Fibroblast of lung (primary cell): ENCODE measurements around the gene HPCAL1. TPM values are rescaled to one million over a fixed set of nuclear protein-coding genes. Genes with fewer than 3 reads are reported as not detected.

ENCODE experiments used
- DNase-seq, 2 donors: peaks; one replicate each; pipeline versions ENCODE4 v3.0.0 to v3.0.0-alpha.2; 2010; ENCODE audit warnings: low read depth in 2 of 2
- H2AFZ ChIP-seq: 2 replicates; pipeline ENCODE4 v1.5.1; 2012; ENCODE audit warnings: low read length, control low read depth, inconsistent platforms
- H3K27ac ChIP-seq: 2 replicates; pipeline ENCODE4 v1.5.1; 2011; ENCODE audit warnings: low read length, control low read depth; ENCODE audit not compliant: insufficient read depth
- H3K27me3 ChIP-seq: 2 replicates; pipeline ENCODE4 v1.5.1; 2011; ENCODE audit warnings: mild to moderate bottlenecking, low read length; ENCODE audit not compliant: control insufficient read depth, insufficient read depth
- H3K36me3 ChIP-seq: 2 replicates; pipeline ENCODE4 v1.5.1; 2011; ENCODE audit warnings: low read length; ENCODE audit not compliant: control insufficient read depth, insufficient read depth
- H3K4me1 ChIP-seq: 2 replicates; pipeline ENCODE4 v1.5.1; 2011; ENCODE audit warnings: low read length; ENCODE audit not compliant: control insufficient read depth, insufficient read depth; ENCODE audit errors: extremely low read depth
- H3K4me2 ChIP-seq: 2 replicates; pipeline ENCODE4 v1.5.1; 2011; ENCODE audit warnings: low read length, control low read depth; ENCODE audit not compliant: insufficient read depth; ENCODE audit errors: extremely low read depth
- H3K4me3 ChIP-seq, 4 experiments: fragments of 200-600 bp in 1 of 4; sonication (generic) in 1 of 4; replicated peaks in 1 of 4; 2 replicates each; pipeline ENCODE4 v1.5.1; 2011 to 2016; ENCODE audit warnings: low read length in 4 of 4, low read depth in 3 of 4, mild to moderate bottlenecking in 3 of 4, control low read depth in 2 of 4, inconsistent platforms in 1 of 4, mixed read lengths in 1 of 4; ENCODE audit not compliant: insufficient read depth in 1 of 4; ENCODE audit errors: control extremely low read depth in 1 of 4
- H3K79me2 ChIP-seq: 2 replicates; pipeline ENCODE4 v1.5.1; 2012; ENCODE audit warnings: mild to moderate bottlenecking, low read length, inconsistent platforms; ENCODE audit not compliant: control insufficient read depth, insufficient read depth
- H3K9ac ChIP-seq: 2 replicates; pipeline ENCODE4 v1.5.1; 2011; ENCODE audit warnings: mild to moderate bottlenecking, low read length, control low read depth; ENCODE audit not compliant: insufficient read depth
- H3K9me3 ChIP-seq: 2 replicates; pipeline ENCODE4 v1.5.1; 2012; ENCODE audit warnings: low read depth, low read length; ENCODE audit not compliant: control insufficient read depth, insufficient read depth
- H4K20me1 ChIP-seq: 2 replicates; pipeline ENCODE4 v1.5.1; 2011; ENCODE audit warnings: low read length; ENCODE audit not compliant: control insufficient read depth, insufficient read depth; ENCODE audit errors: extremely low read depth
- EZH2 ChIP-seq: IDR thresholded peaks from 2 replicates; pipeline ENCODE4 v1.5.1; 2012; ENCODE audit warnings: low read length, control low read depth, mild to moderate bottlenecking; ENCODE audit errors: missing control alignments
- polyA plus RNA-seq, 2 donors: library from polyadenylated mRNA; depleted of rRNA in 1 of 2; stranded (reverse) in 1 of 2; unstranded in 1 of 2; fragments of >200 nt; gene quantifications; 2 replicates each; pipeline ENCODE4 v1.2.1, GENCODE V29; 2011 to 2012; ENCODE audit warnings: missing spikeins in 1 of 2
- total RNA-seq: library from RNA; depleted of rRNA; stranded (reverse); fragments of >200 nt; gene quantifications from 2 replicates; pipeline ENCODE4 v1.2.1, GENCODE V29; 2014
- TF ChIP-seq, protein P1 (sequence below), 2 donors: IDR thresholded peaks in 1 of 2; conservative IDR thresholded peaks in 1 of 2; 1 replicate in 1 of 2; 2 replicates in 1 of 2; pipeline ENCODE4 v1.5.1; 2011 to 2012; ENCODE audit warnings: low read length in 2 of 2, control low read depth in 1 of 2, inconsistent platforms in 1 of 2, low read depth in 1 of 2, mild to moderate bottlenecking in 1 of 2

Gene HPCAL1
- total and polyA plus RNA-seq, 2 donors (not counting 1 experiment from before 2014, with no cell fraction given): 11.4 to 34.5 TPM

DNA sequence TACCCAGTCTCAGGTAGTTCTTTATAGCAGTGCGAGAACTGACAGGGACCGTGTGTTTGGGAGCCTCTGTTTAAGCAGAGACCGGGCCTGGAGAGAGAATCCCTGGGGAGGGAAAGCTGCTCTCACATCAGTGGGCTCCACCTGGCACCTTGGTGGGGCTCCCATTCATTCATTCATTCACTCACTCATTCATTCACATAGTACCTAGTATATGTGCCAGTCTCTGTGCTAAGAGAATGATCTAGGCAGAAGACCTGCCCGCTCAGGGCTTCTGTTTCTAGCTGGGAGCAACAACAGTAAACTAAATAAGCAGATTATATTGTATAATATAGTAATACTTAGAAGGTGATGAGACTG lies 17.8 kb downstream of the HPCAL1 start:
- TF ChIP-seq, protein P1, sequence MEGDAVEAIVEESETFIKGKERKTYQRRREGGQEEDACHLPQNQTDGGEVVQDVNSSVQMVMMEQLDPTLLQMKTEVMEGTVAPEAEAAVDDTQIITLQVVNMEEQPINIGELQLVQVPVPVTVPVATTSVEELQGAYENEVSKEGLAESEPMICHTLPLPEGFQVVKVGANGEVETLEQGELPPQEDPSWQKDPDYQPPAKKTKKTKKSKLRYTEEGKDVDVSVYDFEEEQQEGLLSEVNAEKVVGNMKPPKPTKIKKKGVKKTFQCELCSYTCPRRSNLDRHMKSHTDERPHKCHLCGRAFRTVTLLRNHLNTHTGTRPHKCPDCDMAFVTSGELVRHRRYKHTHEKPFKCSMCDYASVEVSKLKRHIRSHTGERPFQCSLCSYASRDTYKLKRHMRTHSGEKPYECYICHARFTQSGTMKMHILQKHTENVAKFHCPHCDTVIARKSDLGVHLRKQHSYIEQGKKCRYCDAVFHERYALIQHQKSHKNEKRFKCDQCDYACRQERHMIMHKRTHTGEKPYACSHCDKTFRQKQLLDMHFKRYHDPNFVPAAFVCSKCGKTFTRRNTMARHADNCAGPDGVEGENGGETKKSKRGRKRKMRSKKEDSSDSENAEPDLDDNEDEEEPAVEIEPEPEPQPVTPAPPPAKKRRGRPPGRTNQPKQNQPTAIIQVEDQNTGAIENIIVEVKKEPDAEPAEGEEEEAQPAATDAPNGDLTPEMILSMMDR (conservative IDR thresholded peaks at IDR 0.05 in 1 of 2, IDR thresholded peaks at IDR 0.05 in 1 of 2; ENCODE audit: low read depth in 1 of 2, low read length in 2 of 2): no peak
- no peak for TF ChIP-seq EZH2
- Histone ChIP-seq H3K79me2 (no peaks in the 10 kb centered on the region), H3K4me1 (no peaks in the 10 kb centered on the region), H3K9me3 (no peaks in the 10 kb centered on the region), H2AFZ (no peak overlapping the region), H4K20me1 (no peaks in the 10 kb centered on the region), H3K36me3 (no peaks in the 10 kb centered on the region), H3K4me2 (no peak overlapping the region), H3K4me3 (no peak overlapping the region), H3K9ac (no peak overlapping the region), H3K27me3 (no peaks in the 10 kb centered on the region), H3K27ac (no peak overlapping the region)
- DNase-seq: no peak

DNA sequence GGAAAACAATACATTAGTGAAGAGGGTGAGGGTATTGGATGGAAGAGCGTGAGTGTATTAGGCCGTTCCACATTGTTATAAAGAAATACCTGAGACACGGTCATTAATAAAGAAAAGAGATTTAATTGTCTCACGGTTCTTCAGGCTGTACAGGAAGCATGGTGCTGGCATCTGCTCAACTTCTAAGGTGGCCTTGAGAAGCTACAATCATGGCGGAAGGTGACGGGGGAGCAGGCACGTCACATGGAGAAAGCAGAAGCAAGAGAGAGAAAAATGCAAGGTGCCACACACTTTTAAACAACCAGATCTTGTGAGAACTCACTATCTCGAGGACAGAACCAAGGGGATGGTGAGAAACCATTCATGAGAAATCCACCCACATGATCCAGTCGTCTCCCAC lies 18.2 kb downstream of the HPCAL1 start:
- H3K27me3 ChIP-seq: no peaks in the 10 kb centered on the region
- H2AFZ ChIP-seq: no peak overlapping the region
- no peaks in the 10 kb centered on the region for H3K9me3 ChIP-seq
- no peak overlapping the region for H3K4me3 ChIP-seq
- TF ChIP-seq, protein P1 (conservative IDR thresholded peaks at IDR 0.05 in 1 of 2, IDR thresholded peaks at IDR 0.05 in 1 of 2; ENCODE audit: low read depth in 1 of 2, low read length in 2 of 2): no peak
- TF ChIP-seq EZH2: no peak
- no peak overlapping the region for H3K27ac ChIP-seq
- DNase-seq: no peak
- no peaks in the 10 kb centered on the region for H3K4me1 ChIP-seq
- H3K36me3 ChIP-seq: no peaks in the 10 kb centered on the region
- H3K79me2 ChIP-seq: no peaks in the 10 kb centered on the region
- H3K9ac ChIP-seq: no peak overlapping the region
- H4K20me1 ChIP-seq: no peaks in the 10 kb centered on the region
- H3K4me2 ChIP-seq: no peak overlapping the region

DNA sequence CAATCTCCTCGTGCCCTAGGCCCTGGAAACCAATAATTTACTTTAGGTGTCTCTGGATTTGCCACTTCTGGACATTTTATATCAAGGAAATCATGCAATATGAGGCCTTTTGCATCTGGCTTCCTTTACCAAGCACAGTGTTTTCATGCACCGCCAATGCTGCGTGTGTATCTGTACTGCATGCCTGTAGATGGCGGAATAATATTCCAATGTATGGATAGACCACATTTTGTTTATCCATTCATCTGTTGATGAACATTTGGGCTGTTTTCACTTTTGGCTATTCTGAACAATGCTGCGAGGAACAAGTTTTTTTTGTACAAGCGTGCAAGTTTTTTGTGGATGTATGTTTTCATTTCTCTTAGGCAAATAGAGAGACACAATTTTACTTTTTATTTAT lies 18.9 kb downstream of the HPCAL1 start:
- no peak for TF ChIP-seq EZH2
- TF ChIP-seq, protein P1 (conservative IDR thresholded peaks at IDR 0.05 in 1 of 2, IDR thresholded peaks at IDR 0.05 in 1 of 2; ENCODE audit: low read depth in 1 of 2, low read length in 2 of 2): no peak
- DNase-seq: no peak
- H2AFZ ChIP-seq: no peak overlapping the region
- no peaks in the 10 kb centered on the region for H3K9me3 ChIP-seq
- H3K4me1 ChIP-seq: no peaks in the 10 kb centered on the region
- no peak overlapping the region for H3K27ac ChIP-seq
- H3K9ac ChIP-seq: no peak overlapping the region
- no peaks in the 10 kb centered on the region for H3K79me2 ChIP-seq
- H3K27me3 ChIP-seq: no peaks in the 10 kb centered on the region
- H3K36me3 ChIP-seq: no peaks in the 10 kb centered on the region
- H3K4me2 ChIP-seq: no peak overlapping the region
- H3K4me3 ChIP-seq: no peak overlapping the region
- H4K20me1 ChIP-seq: no peaks in the 10 kb centered on the region
